HG03139 (cell line): Measurements from ENCODE around the gene TSTD2.
"Not testable (repeated sequence)": the region's sequence is repeated elsewhere in the genome, so short reads cannot be mapped to it uniquely, and the experiment has no call there.

Source experiments
- ATAC-seq: cut with Tn5 transposase; IDR thresholded peaks from one replicate; pipeline ENCODE4 v1.9.1; 2021; ENCODE audit not compliant: unreplicated experiment

Gene TSTD2

DNA sequence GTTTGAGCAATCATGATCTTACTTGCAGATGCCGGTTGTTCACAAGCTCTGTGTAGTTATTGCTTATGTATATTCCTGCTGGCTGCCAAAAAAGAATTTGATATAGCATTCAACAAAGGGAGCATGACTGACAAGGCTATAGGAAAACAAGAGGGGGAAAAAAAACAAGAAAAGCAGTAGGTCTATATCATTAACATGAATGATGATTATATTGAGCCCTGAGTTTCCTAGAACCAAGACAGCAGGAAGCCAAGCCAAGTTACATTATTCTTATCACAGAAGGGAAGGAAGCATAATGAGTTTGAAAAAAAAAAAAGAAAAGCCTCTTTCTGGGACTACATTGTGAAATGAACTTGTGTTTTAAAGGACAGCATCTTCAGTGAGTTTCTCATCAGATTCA, 41.0 kb downstream of the TSTD2 start:
- no peak for ATAC-seq

DNA sequence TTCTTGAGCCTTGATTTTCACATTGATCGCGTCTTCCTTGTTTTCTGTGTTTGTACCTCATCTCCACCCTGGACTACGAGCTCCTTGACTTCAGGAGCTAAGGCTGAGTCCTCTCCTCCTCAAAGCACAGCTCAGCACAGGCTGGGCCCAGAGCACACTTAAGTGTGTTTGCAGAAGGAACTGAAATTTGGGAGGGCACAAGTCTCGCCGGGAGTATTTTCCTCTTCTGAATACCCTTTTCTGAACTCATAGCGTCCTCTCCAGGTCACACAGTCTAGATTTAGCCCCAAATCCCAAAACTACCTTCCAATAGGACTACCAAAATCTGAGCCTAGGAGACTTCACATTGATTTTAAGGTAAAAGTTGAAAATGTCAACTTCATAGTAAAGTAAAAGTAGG, 41.6 kb downstream of the TSTD2 start:
- no peak for ATAC-seq

DNA sequence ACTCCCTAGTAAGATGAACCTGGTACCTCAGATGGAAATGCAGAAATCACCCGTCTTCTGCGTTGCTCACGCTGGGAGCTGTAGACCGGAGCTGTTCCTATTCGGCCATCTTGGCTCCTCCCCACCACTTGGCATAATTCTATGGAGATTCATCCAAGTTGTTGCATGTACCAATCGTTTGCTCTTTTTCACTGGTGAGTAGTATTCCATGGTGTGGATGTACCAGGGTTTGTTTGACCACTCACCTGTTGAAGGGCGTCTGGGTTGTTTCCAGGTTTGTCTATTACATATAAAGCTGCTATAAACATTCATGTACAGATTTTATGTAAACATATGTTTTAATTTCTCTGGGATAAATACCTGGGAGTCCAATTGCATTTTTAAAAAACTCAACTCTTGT, 46.3 kb downstream of the TSTD2 start:
- not testable (repeated sequence) for ATAC-seq

DNA sequence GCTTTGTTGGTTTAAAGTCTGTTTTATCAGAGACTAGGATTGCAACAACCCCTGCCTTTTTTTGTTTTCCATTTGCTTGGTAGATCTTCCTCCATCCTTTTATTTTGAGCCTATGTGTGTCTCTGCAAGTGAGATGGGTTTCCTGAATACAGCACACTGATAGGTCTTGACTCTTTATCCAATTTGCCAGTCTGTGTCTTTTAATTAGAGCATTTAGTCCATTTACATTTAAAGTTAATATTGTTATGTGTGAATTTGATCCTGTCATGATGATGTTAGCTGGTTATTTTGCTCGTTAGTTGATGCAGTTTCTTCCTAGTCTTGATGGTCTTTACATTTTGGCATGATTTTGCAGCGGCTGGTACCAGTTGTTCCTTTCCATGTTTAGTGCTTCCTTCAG, 48.4 kb downstream of the TSTD2 start:
- not testable (repeated sequence) for ATAC-seq

DNA sequence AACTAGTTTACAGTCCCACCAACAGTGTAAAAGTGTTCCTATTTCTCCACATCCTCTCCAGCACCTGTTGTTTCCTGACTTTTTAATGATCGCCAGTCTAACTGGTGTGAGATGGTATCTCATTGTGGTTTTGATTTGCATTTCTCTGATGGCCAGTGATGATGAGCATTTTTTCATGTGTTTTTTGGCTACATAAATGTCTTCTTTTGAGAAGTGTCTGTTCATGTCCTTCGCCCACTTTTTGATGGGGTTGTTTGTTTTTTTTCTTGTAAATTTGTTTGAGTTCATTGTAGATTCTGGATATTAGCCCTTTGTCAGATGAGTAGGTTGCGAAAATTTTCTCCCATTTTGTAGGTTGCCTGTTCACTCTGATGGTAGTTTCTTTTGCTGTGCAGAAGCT, 51.6 kb downstream of the TSTD2 start:
- ATAC-seq: not testable (repeated sequence)

DNA sequence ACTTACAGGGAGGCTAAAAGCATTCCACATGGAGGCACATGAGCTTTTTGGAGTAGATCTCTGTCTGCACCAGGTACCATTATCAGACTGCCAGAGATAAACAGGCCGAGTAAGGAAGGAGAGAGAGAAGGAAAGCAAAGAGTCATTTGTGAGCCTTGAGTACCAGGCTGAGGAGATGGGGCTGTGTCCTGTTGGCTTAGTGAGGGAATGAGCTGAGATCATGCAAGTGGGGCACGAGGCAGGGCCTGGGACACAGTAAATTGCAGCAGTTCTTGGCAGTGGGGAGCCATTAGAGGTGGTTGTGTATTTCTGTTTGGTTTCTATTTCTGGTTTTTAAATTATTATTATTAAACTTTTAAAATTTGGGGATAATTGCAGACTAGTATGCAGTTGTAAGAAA, 53.3 kb downstream of the TSTD2 start:
- no peak for ATAC-seq

DNA sequence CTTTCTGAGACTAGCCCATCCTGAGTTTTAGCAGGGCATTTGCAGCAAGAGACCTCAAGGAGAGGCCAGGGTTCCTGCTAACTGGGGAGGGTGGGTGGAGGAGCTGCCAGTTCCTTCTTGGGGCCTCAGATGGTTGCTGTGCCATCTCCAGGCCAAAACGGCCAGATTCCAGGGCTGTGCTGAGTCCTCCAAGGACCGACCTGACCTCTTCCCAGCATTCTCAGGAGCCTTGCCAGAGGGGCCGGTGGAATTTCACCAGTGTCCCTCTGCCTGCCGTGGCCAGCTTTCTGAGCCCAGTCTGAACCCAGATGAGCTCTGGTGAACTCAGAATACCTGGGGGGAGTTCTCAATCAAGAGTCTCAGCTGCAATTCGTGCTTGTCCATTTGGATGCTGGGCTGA, 54.3 kb downstream of the TSTD2 start:
- ATAC-seq: no peak

DNA sequence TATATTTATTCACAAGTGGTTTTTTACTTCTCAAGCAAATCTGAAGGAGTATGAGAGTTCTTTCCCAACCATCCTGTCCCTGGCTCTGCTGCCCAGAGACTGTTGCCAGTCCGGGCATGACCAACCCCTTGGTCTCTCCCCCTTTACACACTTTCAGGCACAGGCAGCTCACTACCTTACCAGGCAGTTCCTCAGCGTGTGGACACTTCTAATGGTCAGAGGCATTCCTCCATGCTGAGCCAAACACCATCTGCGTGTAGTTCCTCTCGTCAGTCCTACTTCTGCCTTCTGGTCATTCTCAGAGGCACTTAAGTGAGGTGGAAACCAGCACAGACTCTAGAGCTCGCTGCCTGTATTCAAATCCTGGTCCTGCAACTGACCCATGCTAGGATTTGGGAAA, 56.1 kb downstream of the TSTD2 start:
- ATAC-seq: no peak

DNA sequence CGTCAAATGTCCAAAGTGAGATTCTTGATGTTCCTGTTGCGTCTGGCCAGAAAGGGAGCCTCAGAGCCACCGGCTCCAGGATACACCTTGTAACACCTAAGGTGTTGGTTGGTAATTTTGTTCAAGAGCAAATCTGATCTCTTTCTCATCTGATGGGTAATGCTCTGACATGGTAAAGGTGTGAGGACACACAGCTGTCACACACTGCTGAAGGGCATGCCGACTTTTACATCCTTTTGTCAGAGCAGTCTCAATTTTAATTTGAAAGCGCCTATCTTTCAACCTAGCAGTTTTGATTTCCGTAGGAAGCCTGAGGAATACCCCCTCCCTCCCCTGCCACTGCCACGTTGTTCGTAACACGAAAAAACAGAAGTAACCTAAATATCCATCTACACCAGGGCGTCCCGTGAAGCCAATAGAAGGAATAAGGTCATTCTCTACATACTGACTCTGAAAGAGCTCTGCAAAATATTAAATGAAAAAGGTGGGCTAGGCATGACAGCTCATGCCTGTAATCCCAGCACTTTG, 57.4 kb downstream of the TSTD2 start:
- no peak for ATAC-seq

DNA sequence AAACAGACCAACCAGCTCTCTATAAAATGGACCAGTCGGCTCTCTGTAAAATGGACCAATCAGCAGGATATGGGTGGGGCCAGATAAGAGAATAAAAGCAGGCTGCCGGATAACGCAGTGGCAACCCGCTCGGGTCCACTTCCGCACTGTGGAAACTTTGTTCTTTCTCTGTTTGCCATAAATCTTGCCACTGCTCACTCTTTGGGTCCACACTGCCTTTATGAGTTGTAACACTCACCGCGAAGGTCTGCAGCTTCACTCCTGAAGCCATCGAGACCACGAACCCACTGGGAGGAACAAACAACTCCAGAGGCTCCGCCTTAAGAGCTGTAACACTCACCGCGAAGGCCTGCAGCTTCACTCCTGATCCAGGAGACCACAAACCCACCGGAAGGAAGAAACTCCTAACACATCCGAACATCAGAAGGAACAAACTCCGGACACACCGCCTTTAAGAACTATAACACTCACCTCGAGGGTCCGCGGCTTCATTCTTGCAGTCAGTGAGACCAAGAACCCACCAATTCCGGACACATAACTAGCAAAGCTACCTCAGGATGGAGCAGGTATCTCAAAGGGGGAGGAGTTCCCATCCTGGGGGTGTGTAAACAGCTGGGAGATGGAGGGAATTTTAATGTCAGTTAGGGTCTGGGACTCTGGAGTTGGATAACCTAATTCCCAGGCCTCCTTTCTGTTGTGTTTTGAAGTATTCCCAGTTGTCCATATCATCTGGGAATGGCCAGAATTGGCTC, 58.1 kb downstream of the TSTD2 start:
- not testable (repeated sequence) for ATAC-seq

DNA sequence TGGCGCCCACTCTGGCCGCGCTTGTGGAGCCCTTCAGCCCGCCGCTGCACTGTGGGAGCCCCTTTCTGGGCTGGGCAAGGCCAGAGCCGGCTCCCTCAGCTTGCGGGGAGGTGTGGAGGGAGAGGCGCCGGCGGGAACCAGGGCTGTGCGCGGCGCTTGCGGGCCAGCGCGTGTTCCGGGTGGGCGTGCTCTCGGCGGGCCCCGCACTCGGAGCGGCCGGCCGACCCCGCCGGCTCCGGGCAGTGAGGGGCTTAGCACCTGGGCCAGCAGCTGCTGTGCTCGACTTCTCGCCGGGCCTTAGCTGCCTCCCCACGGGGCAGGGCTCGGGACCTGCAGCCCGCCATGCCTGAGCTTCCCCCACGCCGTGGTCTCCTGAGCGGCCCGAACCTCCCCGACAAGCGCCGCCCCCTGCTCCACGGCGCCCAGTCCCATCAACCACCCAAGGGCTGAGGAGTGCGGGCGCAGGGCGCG, 59.0 kb downstream of the TSTD2 start:
- not testable (repeated sequence) for ATAC-seq

DNA sequence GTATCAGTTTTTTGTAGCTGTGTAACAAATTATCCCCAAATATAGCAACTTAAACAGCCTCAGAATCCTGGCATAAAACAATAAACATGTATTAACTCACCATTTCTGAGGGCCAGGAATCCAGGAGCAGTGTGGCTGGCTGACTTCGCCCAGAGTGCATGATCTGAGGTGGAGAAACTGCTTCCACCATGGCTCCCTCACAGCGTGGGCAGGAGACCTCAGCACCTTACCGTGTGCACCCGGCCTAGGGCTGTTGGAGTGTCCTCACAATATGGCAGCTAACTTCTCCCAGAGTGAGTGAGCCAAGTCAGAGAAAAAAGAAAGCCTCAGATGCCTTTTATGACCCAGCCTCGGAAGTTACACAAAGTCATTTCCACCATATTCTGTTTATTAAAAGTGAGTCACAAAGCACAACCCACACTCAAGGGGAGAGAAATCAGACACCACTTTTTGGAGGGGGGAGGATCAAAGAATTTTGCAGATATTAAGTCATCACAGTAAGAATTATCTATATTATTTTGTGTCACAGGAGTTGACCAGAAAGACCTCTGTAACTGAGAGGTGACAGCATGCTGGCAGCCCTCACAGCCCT, 59.6 kb downstream of the TSTD2 start:
- ATAC-seq: no peak

DNA sequence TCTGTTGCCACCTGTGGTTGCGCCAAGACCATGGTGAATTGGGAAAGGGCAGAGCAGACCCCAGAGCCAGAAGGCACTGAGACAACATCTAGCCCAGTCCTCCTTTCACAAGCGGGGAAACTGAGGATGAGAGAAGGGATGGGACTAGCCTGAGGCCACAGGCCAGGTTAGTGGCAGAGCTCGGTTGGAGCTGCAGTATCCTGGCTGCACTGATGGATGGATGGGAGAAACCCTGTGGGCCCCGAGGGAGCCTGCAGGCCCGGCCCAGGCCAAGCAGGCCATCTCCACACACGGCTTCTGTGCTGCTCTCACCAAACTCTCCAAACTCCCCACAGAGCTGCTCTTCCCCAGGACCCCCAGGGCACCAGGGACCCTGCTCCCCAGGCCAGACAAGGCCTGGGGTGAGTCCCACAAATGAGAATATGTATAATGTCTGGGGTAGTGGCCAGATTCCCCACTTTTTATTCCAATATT, 60.2 kb downstream of the TSTD2 start:
- ATAC-seq: no peak

DNA sequence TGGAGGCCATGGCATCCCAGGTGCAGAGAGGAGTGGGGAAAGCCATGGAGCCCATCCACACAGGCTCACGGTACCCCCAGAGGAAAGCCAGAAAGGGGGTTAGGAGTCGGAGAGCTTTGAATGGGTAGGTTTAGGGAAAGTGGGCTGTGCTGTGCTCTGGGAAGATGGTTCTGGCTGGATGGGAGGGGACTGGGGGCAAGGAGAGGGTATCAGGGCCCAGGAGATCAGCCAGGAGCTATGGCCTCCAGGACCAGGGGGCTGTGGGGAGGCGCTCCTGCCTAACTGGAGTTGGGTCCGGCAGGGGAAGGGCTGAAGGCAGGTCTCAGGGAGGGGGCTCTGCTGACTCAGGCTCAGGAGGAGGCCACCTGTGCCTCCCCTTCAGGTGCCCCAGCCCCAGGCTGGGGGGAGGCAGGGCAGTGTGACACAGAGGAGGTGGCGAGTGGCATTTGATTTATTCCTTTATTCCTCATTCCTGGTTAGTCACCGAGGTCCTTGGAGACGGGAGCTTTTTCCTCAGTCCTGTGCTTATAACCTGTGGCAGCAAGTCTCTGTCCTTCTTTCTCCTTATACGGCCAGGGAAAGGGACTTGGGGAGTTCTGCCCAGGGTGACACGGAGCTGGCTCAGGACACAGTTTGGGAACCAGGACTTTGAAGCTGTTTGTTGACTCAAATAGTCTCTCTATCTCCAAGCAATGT, 60.8 kb downstream of the TSTD2 start:
- ATAC-seq: no peak

DNA sequence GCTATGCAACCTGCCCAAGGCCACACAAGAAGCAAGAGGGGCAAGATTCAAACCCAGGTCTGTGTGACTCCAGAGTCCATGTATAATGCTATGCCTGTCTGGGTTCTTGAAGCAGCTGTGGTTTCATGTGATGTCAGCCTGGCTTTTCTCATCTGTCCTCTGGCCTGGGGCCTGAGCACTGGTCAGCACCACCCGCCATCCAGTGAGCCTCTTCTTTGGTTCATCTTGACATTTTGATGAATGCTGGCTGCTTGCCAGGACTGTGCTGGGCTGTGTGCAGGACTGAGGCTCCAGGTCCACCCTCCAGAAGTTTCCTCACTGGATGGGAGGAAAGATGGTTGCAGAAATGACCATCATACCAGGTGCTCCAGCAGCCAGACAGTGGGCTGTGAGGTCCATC, 61.5 kb downstream of the TSTD2 start:
- ATAC-seq: no peak

DNA sequence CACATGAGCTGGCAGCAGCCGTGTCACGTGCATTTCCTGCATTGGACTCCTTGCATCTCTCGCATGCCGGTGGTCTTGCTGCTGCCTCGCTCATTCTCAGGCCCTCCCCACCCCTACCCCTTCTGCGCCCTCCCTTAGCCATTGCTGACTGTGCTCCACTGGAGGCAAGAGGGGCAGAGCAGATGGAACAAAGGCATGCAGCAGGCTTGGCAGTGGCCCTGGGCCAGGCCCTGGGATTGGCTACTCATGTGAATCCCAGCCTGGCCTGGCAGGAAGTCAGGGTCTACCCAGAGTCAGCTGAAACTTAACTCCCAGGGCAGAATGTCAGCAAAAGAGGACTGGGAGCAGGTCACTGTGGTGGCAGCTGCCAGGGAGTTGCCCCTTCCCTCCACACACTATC, 62.3 kb downstream of the TSTD2 start:
- ATAC-seq: no peak

DNA sequence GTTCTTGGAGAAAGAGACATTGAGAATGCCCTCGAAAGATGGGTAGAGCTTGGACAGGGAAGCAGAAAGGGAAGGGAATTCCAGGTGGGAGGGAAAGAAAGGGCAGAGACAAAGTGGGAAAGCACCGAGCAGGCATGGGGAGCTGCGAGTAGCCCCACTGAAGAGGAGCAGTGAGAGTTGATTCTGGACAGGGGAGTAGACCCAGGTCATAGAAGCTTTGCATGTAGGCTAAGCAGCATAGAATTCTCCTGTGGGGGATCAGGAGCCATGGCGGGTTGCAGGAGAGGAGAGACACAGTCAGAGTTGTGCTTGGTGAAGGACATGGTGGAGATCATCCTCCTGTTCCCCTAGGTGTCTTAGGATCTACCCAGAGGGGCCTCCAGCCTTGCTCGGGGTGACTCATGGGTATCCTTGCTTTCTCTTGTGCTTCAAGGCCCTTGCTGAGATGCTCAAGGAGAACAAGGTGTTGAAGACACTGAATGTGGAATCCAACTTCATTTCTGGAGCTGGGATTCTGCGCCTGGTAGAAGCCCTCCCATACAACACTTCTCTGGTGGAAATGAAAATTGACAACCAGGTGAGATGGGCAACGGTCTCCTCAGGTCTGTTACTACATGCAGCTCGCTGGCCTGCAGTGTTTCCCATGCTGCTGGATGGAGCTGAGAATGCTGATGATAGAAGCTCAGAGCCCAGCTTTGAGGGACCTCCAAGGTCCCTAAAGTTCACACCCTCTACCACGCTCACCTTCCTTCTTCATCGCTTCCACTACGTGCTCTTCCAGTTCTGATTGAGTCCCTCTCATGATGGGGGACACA, 64.5 kb downstream of the TSTD2 start:
- ATAC-seq: no peak

DNA sequence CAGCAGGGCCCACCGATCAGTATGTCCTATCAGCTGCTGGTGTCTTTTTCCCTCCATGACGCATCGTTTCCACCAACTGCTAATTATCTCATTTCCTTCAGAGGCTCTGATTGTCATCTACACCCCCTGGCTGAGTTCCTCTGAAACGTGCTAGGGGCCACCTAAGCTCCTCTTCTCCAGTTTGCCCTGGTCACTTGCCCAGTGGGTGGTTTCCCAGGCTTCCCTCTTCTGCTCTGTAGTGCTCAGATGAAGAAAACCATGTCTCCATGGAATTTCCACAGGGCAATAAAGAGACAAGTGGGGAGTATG, 65.3 kb downstream of the TSTD2 start:
- no peak for ATAC-seq

DNA sequence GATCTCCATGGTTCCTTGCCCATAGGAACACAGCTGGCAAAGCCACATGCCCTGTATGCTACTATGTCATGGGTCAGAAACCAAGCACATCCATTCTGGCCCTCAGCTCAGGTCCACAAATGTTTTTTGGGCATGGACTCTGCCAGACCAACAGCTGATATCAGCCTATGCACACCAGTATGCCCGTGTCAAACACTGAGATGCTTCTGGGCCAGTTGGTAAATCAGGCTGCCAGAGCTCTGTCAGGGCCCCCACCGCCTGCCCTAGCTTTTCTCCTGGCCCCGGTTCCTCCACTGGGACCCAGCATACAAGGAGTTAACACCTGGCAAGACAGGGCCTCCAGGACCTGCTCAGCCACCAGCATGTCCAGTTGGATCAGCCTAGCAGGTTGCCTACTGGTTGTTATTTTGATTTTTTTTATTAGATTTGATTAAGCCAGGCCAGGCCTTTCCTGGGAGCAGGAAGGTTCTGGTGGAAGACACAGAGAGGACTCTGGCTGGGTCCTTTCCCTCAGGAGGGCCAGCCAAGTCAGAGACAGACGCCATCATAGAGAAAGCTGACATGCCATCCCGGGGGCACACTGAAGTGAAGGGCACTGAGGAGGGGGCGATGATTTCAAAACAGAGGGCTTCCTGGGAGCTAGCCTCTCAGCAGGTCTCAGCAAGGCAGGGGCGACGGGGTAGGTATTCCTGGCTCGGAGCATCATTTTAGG, 65.8 kb downstream of the TSTD2 start:
- ATAC-seq: no peak

DNA sequence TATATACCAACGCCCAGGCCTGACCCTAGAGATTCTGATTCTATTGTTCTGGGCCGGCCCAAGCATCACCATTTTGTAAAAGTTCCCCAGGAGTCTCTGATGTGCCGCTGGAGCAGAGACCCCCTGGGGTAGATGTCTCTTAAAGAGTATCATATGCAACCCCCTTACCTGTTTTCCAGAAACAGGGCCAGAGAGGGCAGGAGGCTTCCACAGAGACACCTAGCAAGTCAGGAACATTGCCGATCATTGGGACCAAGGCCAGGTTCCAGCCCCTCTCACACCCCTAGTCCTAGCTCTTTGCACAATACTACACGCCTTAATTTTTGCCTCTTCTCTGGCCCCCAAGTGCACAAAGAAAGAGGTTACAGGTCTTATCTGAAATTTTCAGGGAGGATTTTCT, 67.9 kb downstream of the TSTD2 start:
- ATAC-seq: no peak
